Neural cell (in vitro differentiated cells): ENCODE data around the gene KIF16B.

Source experiments
- CTCF ChIP-seq: fragments of 450-650 bp; IDR thresholded peaks from 2 replicates; pipeline ENCODE4 v1.5.1; 2014; ENCODE audit warnings: antibody characterized with exemption, mild to moderate bottlenecking, moderate library complexity; ENCODE audit not compliant: poor library complexity, severe bottlenecking
- EP300 ChIP-seq: fragments of 450-650 bp; conservative IDR thresholded peaks from 2 replicates; pipeline ENCODE4 v1.6.1; 2014; ENCODE audit warnings: antibody characterized with exemption, mild to moderate bottlenecking, moderate library complexity; ENCODE audit not compliant: poor library complexity, severe bottlenecking
- EZH2 ChIP-seq: fragments of 200-600, 300-800 bp; shearing (Covaris generic), sonication (generic); IDR thresholded peaks from 2 replicates; pipeline ENCODE4 v1.6.1; 2014; ENCODE audit warnings: antibody characterized with exemption, low read length, borderline replicate concordance, mild to moderate bottlenecking; ENCODE audit not compliant: insufficient read depth, poor library complexity, severe bottlenecking
- POLR2AphosphoS5 ChIP-seq: IDR thresholded peaks from 2 replicates; pipeline ENCODE4 v1.6.1; 2012
- RAD21 ChIP-seq: fragments of 450-650 bp; conservative IDR thresholded peaks from 2 replicates; pipeline ENCODE4 v1.6.1; 2014; ENCODE audit warnings: antibody characterized with exemption, mild to moderate bottlenecking, moderate library complexity
- REST ChIP-seq: IDR thresholded peaks from 2 replicates; pipeline ENCODE4 v1.6.1; 2012; ENCODE audit warnings: borderline replicate concordance

- TF ChIP-seq POLR2AphosphoS5 (no peak), CTCF (no peak), EP300 (no peak), EZH2 (no peak), RAD21 (no peak), REST (no peak)
Measured at GRCh38 chr20:16228722-16229121, 344.5 kb downstream of the KIF16B start.
